ENCODE results near the gene PDE3A. TPM values are rescaled to one million over a fixed set of nuclear protein-coding genes. Genes with fewer than 3 reads are reported as not detected.

PDE3A gene
- total RNA-seq, 2 experiments from 2014 or later, result not detected

- ATAC-seq (no peak), DNase-seq (no peak)
- TF ChIP-seq, protein P1, sequence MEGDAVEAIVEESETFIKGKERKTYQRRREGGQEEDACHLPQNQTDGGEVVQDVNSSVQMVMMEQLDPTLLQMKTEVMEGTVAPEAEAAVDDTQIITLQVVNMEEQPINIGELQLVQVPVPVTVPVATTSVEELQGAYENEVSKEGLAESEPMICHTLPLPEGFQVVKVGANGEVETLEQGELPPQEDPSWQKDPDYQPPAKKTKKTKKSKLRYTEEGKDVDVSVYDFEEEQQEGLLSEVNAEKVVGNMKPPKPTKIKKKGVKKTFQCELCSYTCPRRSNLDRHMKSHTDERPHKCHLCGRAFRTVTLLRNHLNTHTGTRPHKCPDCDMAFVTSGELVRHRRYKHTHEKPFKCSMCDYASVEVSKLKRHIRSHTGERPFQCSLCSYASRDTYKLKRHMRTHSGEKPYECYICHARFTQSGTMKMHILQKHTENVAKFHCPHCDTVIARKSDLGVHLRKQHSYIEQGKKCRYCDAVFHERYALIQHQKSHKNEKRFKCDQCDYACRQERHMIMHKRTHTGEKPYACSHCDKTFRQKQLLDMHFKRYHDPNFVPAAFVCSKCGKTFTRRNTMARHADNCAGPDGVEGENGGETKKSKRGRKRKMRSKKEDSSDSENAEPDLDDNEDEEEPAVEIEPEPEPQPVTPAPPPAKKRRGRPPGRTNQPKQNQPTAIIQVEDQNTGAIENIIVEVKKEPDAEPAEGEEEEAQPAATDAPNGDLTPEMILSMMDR (IDR thresholded peaks at IDR 0.05), result no peak
- Mint-ChIP-seq H3K4me3 (no peak overlapping the region), H3K4me1 (ENCODE audit: low read depth) (peaks cover 11% of the 10 kb centered on the region), H3K36me3 (ENCODE audit: low read depth) (no peaks in the 10 kb centered on the region), H3K27ac (no peak overlapping the region), H3K27me3 (peaks cover 40% of the 10 kb centered on the region), H3K9me3 (no peaks in the 10 kb centered on the region)
- intact Hi-C loops (cut with micrococcal nuclease), result no loop called here
- CTCF ChIA-PET, result interaction anchor here (0.6 kb wide), 1 partner anchor 145 kb away, joined by 3 read pairs; no protein-coding TSS in a partner anchor
- POLR2A ChIA-PET, result no interaction called here
Measured at GRCh38 chr12:20367583-20368113, 689 bp upstream of the PDE3A start.

DNA sequence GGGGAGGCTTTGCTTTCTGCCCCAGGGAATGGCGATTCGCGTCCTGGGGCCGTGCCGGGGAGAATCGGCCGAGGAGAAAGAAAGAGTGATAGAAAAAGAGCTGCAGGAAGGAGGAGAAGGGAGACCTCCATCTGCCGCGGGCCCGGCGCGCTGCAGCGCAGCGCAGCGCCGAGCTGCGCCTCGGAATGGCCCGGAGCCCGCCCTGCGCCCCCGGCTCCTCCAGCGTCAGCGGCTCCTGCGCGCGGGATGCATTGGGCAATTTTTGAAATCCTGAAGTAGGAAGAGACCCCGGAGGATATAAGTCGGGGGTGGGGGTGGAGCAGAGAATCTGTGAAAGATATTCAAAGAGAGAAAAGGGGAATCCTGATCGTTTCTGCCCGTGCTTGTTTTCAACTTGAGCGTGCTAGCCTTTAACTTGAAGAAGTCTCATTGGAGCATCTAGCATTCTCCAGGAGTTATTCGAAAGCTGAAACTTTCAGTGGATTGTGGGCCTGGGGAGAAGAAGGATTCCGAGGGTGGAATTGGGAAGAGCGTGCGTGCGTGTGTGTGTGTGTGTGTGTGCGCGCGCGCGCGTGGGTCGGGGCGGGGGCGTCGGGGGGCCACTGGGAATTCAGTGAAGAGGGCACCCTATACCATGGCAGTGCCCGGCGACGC is 441 bp downstream of the PDE3A start:
- no peak for ATAC-seq

DNA sequence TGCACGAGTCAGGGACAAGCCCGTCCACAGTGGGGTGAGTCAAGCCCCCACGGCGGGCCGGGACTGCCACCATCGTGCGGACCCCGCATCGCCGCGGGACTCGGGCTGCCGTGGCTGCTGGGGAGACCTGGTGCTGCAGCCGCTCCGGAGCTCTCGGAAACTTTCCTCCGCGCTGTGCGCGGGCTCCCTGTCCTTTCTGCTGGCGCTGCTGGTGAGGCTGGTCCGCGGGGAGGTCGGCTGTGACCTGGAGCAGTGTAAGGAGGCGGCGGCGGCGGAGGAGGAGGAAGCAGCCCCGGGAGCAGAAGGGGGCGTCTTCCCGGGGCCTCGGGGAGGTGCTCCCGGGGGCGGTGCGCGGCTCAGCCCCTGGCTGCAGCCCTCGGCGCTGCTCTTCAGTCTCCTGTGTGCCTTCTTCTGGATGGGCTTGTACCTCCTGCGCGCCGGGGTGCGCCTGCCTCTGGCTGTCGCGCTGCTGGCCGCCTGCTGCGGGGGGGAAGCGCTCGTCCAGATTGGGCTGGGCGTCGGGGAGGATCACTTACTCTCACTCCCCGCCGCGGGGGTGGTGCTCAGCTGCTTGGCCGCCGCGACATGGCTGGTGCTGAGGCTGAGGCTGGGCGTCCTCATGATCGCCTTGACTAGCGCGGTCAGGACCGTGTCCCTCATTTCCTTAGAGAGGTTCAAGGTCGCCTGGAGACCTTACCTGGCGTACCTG is 1.1 kb downstream of the PDE3A start:
- Mint-ChIP-seq H3K27ac (no peak overlapping the region), H3K27me3 (peaks cover 42% of the 10 kb centered on the region), H3K4me1 (ENCODE audit: low read depth) (peaks cover 11% of the 10 kb centered on the region), H3K36me3 (ENCODE audit: low read depth) (no peaks in the 10 kb centered on the region), H3K9me3 (no peaks in the 10 kb centered on the region), H3K4me3 (peak overlapping the region; percentile 47)
- peak; percentile 12 for DNase-seq
- POLR2A ChIA-PET, result no interaction called here
- TF ChIP-seq, protein P1 (IDR thresholded peaks at IDR 0.05), result no peak
- intact Hi-C loops (cut with micrococcal nuclease), result no loop called here
- peak; percentile 42 for ATAC-seq
- CTCF ChIA-PET, result no interaction called here

More for the DNA sequence above, 441 bp downstream of the PDE3A start:
- H3K27me3 Mint-ChIP-seq, result peaks cover 42% of the 10 kb centered on the region
- H3K4me1 Mint-ChIP-seq (ENCODE audit: low read depth), result peaks cover 11% of the 10 kb centered on the region
- no peaks in the 10 kb centered on the region for H3K36me3 Mint-ChIP-seq (ENCODE audit: low read depth)
- H3K9me3 Mint-ChIP-seq, result no peaks in the 10 kb centered on the region
- TF ChIP-seq, protein P1 (IDR thresholded peaks at IDR 0.05), result no peak
- no peak overlapping the region for H3K27ac Mint-ChIP-seq
- DNase-seq, result no peak
- intact Hi-C loops (cut with micrococcal nuclease), result no loop called here
- H3K4me3 Mint-ChIP-seq, result peak overlapping the region; percentile 49
- POLR2A ChIA-PET, result no interaction called here
- CTCF ChIA-PET, result no interaction called here

DNA sequence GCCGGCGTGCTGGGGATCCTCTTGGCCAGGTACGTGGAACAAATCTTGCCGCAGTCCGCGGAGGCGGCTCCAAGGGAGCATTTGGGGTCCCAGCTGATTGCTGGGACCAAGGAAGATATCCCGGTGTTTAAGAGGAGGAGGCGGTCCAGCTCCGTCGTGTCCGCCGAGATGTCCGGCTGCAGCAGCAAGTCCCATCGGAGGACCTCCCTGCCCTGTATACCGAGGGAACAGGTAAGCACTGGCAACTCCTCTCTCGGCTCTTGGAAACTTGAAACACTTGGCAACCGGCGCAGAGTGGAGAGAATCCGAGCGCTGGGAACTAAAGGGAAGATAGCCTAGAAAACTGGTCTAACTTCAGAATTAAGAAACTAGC is 1.7 kb downstream of the PDE3A start:
- Mint-ChIP-seq H3K27ac (no peak overlapping the region), H3K9me3 (no peaks in the 10 kb centered on the region), H3K36me3 (ENCODE audit: low read depth) (no peaks in the 10 kb centered on the region), H3K4me1 (ENCODE audit: low read depth) (peaks cover 11% of the 10 kb centered on the region), H3K27me3 (peaks cover 44% of the 10 kb centered on the region), H3K4me3 (no peak overlapping the region)
- POLR2A ChIA-PET, result no interaction called here
- no peak for DNase-seq
- TF ChIP-seq, protein P1 (IDR thresholded peaks at IDR 0.05), result no peak
- ATAC-seq, result no peak
- intact Hi-C loops (cut with micrococcal nuclease), result no loop called here
- CTCF ChIA-PET, result no interaction called here
